HG02642 (cell line): ENCODE results near the gene MATK.
"Not testable (repeated sequence)": the region's sequence is repeated elsewhere in the genome, so short reads cannot be mapped to it uniquely, and the experiment has no call there.

Source experiments
- ATAC-seq: cut with Tn5 transposase; IDR thresholded peaks from one replicate; pipeline ENCODE4 v1.9.1; 2021; ENCODE audit warnings: mild to moderate bottlenecking; ENCODE audit not compliant: unreplicated experiment, poor library complexity

MATK gene

DNA sequence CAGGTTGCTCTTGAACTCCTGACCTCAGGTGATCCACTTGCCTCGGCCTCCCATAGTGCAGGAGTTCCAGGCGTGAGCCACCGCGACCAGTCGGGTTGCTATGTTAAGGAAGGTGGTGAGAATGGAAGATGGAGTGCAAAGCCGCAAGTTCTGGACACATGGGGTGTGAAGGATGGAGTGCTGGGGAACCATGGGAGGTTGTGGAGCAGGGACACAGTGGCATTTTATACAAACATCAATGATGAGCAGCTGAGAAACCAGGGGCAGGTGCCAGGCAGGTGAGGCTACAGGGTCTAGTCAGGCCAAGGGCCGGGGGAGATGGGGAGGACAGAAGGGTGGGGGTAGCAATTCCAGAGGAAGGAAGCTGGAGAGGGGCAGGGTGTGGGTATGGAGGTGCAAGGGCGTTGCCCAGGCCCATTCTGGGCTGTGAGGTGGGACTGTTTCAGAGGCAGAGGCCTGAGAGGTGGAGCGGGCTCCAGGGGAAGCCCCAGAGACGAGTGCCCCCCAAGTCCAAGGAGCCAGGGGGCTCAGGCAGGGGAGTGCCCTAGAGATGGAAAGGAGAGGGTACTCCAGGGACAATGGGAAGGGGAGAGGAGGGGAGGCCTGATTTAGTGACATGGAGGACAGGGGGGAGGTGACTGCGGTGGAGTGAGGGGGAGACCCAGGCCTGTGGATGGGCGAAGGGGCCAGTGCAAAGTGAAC, 12.2 kb downstream of the MATK start:
- ATAC-seq = no peak

DNA sequence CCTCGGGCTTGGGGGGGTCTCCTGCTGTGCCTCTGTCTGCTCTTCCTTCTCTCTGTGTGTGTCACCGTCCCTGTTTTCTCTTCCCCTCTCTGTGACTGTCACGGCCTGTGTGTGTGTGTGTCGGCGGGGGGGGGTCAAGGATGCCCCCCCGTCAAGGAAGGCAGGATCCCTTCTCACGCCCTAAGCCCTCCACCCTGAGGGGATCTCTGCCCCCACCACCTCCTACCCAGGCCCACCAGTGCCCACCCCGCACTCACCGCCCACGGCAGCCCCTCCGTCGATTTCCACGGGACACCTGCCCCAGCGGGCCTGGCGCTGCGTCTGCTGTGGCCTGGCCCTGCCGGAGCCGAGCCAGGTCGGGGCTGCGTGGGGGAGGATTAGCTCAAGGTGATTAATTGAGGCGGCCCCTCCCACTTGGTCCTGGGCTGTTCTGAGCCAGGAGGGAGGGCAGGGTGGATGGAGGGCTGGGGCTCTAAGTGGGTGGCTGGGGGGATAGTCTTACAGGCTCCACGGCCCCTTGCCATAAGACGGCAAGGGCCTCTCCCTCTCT, 14.2 kb downstream of the MATK start, which contains the start of gene RAX2:
RAX2 (minus strand) TSS at position 323 of the 550 bp plus-strand sequence. CDS start 486 bp downstream, outside the sequence.
- no peak for ATAC-seq

DNA sequence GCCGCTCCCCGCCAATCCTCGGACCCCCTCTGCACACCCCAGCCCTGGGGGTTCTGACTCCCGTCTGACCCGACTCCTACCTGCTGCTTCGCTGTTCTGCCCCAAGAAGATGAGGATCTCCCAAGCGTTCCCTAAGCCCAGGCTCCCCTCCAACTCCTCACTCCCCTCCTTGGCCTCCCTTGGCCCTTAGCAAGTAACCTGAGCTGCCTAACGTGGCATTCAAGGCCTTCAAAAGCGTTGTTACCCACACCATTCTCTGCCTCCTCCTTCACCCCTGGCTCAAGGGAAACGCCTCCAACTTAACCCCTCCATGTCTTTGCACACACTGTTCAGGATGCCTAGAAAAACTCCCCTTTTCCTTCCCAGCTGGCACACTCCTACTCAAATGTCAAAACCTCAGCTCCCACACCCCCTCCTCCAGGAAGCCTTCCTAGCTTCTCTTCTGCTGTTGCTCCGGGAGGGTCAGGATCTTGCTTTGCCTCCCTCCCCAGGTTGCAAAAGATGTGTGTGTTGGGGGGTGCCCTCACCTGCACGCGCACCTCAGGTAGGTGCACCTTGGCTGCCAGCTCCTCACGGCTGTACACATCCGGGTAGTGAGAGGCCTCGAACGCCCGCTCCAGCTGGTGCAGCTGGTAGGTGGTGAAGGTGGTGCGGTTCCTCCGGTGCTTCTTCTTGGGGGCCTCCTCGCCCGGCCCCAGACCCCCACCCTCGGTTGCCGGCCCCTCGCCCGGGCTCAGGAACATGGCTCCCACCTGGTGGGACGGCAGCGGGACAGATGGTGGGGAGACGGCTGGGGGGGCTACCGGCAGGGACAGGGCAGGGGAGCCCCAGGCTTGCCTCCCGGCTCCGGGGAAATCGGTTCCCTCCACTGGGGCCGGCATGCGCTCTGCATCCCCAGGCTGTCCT, 14.9 kb downstream of the MATK start:
- ATAC-seq = no peak

DNA sequence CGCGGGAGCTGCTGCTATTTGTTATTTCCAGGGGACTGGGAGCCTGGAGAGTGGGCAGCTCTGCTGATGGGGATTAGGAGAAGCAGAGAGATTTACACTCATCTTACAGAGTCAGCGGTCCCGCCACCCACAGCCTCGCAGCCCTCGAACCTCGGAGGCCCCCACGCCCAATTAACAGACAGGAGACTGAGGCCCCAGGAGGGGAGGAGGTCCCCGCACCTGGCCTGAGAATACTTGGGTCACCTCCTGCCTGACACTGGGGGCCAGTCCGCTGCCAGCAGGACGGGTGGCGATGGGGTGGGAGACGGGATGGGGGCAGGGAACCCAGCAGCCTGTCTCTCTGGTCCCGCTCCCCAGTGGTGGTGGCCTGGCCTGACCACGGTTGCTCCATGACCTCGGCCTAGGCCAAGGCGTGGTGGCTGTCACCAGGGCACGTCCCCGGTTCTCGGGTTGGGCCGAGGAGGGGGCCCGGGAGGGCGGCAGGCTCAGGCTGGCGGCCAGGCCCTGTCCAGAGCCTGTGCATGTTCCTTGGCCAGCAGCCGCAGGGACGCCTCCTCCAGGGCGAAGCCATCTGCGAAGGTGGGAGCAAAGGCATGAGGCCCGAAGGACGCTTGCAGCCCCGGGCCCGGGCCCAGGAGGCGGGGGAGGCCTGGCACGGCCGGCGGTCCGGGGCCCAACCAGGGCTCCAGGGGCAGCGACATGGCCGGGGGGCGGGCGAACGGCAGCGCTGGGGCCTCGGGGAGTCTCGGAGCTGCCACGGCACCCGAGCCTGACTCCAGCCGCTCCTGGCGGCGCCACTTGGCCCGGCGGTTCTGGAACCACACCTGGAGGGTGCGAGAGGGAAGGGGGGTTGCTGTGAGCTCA, 15.8 kb downstream of the MATK start:
- no peak for ATAC-seq

DNA sequence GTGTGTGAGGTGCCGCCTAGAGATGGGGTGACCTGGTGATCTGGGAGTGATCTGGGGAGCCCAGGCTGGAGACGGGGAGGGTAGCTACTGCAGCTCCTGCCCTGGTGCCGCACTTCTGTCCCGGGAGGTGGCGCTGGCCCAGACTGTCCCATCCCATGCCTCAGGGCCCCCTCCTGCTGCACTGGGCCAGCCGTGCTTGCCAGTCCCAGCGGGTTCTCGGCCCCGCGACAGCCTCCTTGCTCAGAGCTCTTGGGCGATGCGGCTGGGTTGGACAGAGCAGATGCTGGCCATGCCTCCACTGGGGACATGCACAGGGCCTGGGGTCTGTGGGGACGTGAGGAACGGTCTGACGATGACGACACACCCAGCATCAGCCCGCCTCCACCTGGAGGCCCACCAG, 16.7 kb downstream of the MATK start:
- ATAC-seq = no peak

DNA sequence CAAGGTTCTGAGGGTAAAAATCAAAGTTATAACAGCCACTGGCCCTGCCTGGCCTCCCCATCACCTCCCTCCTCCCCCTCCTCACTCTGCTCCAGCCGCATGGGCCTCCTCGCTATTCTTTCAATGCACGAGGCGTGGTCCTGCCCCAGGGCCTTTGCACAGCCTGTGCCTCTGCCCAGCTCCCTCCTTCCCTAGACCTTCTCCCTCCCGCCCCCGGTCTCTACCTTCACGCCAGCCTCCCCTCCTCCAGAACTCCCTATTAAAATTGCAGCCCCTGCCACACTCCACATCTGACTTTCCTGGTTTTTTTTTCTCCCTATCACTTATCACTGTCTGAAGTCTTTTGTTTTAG, 17.5 kb downstream of the MATK start:
- ATAC-seq = no peak

DNA sequence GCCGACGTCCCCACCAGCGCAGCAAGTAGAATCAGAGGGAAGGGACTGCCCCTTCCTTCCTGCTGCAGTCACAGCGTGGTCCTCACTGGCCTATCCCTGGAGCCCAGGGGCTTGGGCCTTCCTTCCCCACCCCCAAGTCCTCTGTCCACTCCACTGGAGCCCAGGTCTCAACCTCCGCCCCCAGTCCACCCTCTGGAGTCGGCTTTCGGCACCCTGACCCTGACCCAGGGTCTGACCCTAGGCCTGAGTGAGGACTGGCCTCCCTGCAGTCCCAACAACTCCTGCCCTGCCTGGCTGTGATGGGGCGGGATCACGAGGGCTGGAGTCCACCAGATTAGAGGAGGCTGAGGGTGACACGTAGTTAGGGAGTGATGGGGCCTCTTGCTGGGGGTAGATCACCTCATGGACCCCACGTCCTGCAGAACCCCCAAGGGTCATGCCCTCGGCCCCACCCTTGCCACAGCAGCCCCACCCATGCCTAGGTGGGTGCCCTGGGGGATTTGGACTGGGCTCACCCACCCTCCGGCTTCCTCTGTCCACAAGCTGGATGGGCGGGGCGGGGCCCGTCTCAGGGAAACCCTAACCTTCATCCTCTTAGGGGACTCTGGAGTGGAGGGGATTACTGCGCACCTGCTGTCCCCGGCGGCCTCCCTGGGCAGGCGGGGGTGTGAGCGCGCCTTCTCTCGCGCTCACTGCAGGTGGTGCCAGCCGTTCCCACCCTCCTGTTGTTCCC, 18.0 kb downstream of the MATK start:
- no peak for ATAC-seq

DNA sequence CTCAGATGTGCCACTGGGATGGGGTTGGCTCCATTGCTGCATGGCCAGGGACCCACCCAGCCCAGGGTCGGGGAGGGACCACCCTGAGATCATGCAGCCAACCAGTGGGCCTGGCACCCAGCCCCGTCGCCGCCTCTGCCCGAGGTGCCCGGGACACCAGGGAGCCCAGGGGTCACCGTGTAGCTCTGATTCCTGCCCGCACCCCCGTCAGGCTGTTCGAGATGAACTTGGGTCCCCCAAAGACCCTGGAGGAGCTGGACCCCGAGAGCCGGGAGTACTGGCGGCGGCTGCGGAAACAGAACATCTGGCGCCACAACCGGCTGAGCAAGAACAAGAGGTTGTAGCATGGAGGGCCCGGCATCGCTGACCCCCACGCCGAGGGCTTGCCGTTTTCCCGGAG, 19.1 kb downstream of the MATK start:
- no peak for ATAC-seq

DNA sequence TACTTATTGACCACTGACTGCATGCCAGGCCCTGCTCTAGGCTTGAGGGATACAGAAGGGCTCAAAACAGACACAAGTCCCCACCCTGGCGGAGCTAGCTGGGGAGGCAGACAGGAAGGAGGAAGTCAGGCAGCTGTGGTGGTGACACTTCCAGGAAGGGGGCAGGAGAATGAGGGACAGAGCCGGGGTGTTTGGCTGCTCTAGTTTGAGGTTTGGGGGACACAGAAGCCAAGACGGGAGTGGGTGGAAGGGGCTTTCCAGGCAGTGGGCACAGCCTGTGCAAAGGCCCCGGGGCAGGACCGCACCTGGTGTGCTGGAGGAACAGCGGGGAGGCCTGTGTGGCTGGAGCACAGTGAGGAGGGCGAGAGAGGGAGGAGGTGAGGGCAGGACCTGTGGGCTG, 19.7 kb downstream of the MATK start:
- ATAC-seq = no peak

DNA sequence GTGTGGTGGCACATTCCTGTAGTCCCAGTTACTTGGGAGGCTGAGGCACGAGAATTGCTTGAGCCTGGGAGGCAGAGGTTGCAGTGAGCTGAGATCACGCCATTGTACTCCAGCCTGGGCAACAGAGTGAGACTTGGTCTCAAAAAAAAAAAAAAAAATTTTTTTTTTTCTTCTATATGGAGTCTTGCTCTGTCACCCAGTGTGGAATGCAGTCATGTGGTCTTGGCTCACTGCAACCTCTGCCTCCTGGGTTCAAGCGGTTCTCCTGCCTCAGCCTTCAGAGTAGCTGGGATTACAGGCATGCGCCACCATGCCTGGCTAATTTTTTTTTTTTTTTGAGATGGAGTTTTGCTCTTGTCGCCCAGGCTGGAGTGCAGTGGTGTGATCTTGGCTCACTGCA, 20.4 kb downstream of the MATK start:
- not testable (repeated sequence) for ATAC-seq

DNA sequence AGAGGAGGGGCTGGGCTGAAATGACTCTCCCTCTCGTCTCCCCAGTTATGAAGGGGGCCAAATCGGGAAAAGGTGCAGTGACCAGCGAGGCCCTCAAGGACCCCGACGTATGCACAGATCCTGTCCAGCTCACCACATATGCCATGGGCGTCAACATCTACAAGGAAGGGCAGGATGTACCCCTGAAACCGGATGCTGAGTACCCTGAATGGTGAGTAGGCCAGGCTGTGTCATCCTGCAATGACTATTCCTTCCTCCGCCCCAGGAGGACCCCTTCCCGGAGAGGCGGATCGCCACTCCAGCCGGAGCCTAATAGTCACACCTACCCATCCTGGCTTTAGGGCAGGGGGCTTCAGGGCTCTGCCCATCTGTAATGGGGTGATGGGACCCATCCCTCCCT, 21.1 kb downstream of the MATK start:
- ATAC-seq = no peak

DNA sequence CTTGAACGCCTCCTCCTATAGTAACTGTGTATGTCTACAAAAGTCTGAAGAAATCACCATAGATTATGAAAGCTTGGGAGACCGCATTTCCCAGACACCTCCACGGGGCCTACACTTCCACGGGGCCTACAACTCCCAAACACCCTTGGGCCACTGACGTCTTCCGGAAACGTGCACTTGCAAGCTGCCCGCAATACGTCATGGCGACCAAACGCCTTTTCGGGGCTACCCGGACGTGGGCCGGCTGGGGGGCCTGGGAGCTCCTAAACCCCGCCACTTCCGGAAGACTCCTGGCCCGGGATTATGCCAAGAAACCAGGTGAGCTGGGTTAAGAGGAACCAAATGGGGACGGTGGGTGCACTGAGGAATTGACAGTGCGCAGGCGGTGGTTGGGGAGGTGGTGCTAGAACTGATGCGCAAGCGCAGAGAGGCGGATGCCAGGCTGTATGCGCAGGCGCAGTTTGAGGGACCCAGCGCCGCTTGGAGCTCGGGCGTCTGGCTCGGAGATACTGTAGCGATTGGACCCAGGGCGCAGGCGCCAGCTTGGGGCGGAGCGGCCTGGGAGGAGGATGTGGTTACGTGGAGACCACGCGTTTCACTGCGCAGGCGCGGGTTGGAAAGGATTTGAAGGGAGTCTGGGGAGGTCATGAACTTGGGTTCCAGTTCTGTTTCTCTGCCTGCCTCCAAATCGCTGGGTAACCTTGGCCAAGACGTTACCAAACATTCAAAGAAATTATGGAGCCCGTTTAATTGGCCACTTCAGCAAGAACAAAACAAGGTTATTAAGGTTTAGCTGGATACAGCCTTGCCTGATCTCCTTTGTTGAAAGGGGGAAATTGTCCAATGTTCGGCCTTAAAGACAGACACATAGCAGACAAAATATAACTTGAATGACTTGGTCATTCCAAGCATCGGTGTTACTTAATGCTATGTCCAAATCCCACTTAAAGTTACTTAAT, 23.4 kb downstream of the MATK start, which contains the start of gene MRPL54:
MRPL54 (plus strand) TSS at position 182 of the 959 bp plus-strand sequence; CDS start at position 201, 19 bp downstream.
- peak; percentile 73 for ATAC-seq

DNA sequence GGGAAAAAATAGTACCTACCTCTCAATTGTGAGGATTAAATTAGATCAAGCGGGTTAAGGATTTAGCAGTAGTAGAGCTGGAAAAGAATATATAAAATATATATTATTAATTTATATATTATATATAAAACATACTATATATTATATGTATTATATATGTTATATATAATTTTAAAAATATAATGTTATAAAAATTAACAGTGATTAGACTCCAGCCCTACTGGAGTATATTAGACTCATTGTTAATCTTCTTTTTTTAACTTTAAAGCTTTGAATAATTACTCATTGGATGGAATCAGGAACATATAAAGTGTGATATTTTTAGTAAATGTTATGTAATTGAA, 24.1 kb downstream of the MATK start:
- ATAC-seq = no peak

DNA sequence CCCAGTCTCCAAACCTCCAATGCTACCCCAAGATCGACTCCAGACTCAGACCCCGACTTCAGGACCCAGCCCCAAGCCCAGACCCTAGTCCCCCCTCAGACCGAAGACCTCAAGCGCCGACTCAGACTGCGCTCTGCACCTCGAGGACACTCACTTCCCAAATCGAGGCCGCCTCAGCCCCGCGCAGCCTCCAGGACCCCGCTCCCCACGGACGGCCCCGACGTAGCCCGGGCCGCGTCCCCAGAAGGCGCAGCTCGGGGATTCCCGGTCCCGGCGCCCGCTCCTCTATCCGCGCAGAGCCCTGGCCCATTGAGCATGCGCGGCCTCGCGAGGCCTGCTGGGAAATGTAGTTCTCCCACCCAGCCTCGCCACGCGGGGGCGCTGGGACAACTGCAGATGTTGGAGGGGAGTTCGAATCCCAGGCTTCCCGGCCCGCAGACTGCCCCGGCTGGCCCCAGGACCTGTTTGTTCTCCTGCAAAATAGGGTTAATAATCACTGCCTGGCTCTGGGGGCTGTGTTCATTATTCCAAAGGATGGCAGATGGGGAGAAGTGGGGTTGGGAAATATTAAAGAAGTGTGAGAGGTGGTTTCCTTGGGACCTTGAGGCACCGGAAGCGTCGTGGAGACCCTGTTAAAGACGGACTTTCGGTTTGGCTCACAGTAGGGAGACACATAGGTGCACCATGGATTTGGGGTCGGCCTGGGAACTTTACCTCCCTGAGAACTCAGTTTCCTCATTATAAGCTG, 24.6 kb downstream of the MATK start, which contains the start of gene APBA3:
APBA3 (minus strand) TSS at position 311 of the 748 bp plus-strand sequence. CDS start 1,428 bp downstream, outside the sequence.
- ATAC-seq = peak; percentile 60

DNA sequence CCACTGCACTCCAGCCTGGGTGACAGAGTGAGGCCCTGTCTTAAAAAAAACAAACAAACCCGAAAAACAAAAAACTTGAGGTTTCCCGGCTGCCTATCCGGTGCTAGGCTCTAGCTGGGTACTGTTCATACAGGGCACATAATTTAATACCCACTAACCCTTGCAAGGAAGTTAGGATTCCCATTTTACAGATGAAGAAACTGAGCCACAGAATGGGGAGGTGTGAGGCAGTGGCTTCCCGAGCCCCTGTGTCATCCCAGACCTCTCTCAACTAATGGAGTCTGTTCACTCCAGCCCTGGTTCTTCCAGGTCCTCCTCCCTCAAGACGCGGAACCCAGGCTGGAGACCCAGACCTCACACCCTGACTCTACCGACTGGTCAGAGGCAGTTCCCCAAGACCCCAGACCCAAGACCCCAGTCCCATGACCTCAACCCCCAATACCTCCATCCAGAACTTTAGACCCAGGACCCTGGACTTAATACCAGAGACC, 25.3 kb downstream of the MATK start:
- no peak for ATAC-seq

DNA sequence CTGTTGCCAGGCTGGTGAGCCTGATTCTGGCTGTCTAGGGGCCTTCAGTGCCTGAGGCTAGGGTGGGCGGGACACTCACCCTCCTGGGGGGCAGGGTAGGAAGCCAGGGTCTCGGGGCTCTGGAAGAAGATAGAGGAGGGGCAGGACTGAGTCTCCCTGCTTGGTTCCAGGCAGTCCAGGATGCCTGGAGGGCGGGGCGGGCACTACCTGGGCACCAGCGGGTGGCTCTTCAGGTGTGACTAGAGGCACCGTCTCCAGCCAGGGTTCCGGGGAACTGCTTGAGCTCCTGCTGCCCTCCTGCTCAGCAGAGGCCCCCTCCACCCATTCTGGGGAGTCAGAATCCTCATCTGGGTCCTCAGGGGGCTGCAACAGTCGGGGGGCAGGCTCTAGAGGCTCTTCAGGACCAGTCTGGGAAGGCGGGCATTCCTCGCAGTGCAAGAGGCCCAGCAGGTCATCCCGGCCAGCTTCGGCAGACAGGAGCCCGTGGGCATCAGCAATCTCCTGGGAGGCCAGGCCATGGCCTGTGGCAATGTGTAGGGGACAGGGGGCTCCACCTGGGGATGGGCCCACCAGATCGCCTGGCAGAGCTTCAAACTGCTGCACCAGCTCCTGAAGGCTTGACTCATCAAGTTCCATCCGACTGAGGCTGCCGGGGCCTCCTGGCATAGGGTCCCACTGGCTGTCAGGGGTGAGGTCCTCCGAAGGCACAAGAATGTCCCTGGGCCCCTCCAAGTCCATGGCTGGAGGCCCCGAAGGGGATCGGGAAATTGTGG, 26.5 kb downstream of the MATK start:
- no peak for ATAC-seq

DNA sequence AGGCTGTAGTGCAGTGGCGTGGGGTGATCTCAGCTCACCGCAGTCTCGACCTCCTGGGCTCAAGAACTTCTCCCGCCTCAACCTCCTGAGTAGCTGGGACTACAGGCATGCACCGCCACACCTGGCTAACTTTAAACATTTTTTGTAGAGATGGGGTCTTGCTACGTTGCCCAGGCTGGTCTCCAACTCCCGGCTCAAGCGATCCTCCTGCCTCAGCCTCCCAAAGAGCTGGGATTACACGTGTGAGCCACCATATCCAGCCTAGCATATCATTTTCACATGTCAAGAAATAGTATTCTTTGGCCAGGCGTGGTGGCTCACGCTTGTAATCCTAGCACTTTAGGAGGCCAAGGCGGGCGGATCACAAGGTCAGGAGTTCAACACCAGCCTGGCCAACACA, 27.9 kb downstream of the MATK start:
- not testable (repeated sequence) for ATAC-seq
